Gastrocnemius medialis (tissue), 4 donors: ENCODE data around the gene CYB5B.

Source experiments
- POLR2A ChIP-seq, 2 donors: fragments of 450-650 bp; IDR thresholded peaks; one replicate each; pipeline ENCODE4 v1.6.1; 2017; ENCODE audit warnings: antibody characterized with exemption in 2 of 2, mild to moderate bottlenecking in 2 of 2, moderate library complexity in 2 of 2
- TF ChIP-seq, protein P1 (sequence below), 5 experiments: fragments of 450-650 bp in 3 of 5; fragments of 200-600 bp in 2 of 5; sonication (generic) in 2 of 5; IDR thresholded peaks in 4 of 5; conservative IDR thresholded peaks in 1 of 5; 1 replicate in 4 of 5; 2 replicates in 1 of 5; pipeline ENCODE4 v1.5.1; 2016 to 2019; ENCODE audit warnings: antibody characterized with exemption in 5 of 5, mild to moderate bottlenecking in 3 of 5, moderate library complexity in 3 of 5

GRCh38 chr16:69424935-69425784 is 741 bp downstream of the CYB5B start:
- TF ChIP-seq POLR2A (IDR thresholded peaks at IDR 0.05), result no peak
- TF ChIP-seq, protein P1, sequence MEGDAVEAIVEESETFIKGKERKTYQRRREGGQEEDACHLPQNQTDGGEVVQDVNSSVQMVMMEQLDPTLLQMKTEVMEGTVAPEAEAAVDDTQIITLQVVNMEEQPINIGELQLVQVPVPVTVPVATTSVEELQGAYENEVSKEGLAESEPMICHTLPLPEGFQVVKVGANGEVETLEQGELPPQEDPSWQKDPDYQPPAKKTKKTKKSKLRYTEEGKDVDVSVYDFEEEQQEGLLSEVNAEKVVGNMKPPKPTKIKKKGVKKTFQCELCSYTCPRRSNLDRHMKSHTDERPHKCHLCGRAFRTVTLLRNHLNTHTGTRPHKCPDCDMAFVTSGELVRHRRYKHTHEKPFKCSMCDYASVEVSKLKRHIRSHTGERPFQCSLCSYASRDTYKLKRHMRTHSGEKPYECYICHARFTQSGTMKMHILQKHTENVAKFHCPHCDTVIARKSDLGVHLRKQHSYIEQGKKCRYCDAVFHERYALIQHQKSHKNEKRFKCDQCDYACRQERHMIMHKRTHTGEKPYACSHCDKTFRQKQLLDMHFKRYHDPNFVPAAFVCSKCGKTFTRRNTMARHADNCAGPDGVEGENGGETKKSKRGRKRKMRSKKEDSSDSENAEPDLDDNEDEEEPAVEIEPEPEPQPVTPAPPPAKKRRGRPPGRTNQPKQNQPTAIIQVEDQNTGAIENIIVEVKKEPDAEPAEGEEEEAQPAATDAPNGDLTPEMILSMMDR (IDR thresholded peaks at IDR 0.05 in 4 of 5, conservative IDR thresholded peaks at IDR 0.05 in 1 of 5), result no peak
